ENCODE results near the gene BNIPL. TPM values are rescaled to one million over a fixed set of nuclear protein-coding genes. Genes with fewer than 3 reads are reported as not detected.
A peak's percentile ranks its signal among the peaks of the same experiment; 100 is the strongest.

BNIPL gene
- total and polyA plus RNA-seq, 2 of the 13 experiments (the other 11 are each of a cell fraction or from before 2014, with no cell fraction given) = 0.40 to 1.1 TPM

DNA sequence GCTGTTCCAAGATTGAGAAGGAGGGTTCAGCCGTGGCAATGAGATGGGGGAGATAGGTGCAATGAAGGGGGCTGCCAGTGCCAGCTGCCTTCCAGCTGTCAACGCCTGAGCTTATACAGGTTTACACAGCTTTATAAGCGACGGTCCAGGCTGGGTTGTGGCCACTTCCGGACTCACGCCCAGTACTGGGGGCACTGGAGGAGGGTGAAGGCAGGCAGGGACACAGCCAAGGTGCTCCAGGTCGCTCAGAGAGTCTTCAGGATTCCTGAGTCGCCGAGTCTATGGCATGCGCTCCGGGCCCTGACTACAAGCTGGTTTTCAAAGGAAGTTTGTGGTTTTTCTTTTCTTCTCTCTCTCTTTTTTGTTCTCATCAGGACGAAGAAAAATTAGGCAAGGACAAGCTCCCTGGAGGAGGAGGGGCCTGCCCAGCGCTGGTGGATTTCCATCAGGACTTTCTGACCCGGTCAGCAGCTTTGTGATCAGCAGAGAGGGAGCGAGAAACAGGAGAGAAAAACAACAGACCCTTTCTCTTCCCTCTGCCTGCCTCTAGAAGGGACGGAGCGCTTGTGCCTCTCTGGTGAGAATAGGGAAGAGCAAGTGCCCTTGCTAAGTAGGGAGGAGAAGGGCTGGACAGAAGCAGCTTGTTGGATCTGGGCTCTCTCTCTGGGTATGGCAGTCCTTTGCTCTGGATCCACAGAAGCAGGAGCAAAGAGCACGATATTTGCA lies 29.9 kb upstream of the BNIPL start, which contains the start of gene MINDY1 (continued):
- TF ChIP-seq CBFB (CRISPR knock-in tag; IDR thresholded peaks at IDR 0.05) (no peak), KDM1A (CRISPR knock-in tag; IDR thresholded peaks at IDR 0.05) (no peak), POLR2G (IDR thresholded peaks at IDR 0.05; ENCODE audit: low read depth, low read length) (peak; percentile 79), ZNF652 (CRISPR knock-in tag; IDR thresholded peaks at IDR 0.05; ENCODE audit: borderline replicate concordance, low read depth) (no peak), TSC22D2 (CRISPR knock-in tag; IDR thresholded peaks at IDR 0.05; ENCODE audit: borderline replicate concordance) (no peak), YEATS4 (CRISPR knock-in tag; IDR thresholded peaks at IDR 0.05; ENCODE audit: borderline replicate concordance) (no peak), HOXA7 (CRISPR knock-in tag; IDR thresholded peaks at IDR 0.05) (no peak), ZNF83 (CRISPR knock-in tag; IDR thresholded peaks at IDR 0.05; ENCODE audit: borderline replicate concordance) (no peak), DNMT1 (CRISPR knock-in tag; IDR thresholded peaks at IDR 0.05) (no peak; the same call in 1 of the 2 replicates), ASH2L (IDR thresholded peaks at IDR 0.05; ENCODE audit: insufficient read length, low read depth, low read length) (peak; percentile 30), RELA (CRISPR knock-in tag; IDR thresholded peaks at IDR 0.05) (no peak), GATA4 (IDR thresholded peaks at IDR 0.05; ENCODE audit: borderline replicate concordance, low read depth) (no peak), ZNF33B (CRISPR knock-in tag; IDR thresholded peaks at IDR 0.05) (no peak), AGO2 (optimal IDR thresholded peaks at IDR 0.05; ENCODE audit: low read depth, low read length) (no peak)
- TF ChIP-seq, protein P1, sequence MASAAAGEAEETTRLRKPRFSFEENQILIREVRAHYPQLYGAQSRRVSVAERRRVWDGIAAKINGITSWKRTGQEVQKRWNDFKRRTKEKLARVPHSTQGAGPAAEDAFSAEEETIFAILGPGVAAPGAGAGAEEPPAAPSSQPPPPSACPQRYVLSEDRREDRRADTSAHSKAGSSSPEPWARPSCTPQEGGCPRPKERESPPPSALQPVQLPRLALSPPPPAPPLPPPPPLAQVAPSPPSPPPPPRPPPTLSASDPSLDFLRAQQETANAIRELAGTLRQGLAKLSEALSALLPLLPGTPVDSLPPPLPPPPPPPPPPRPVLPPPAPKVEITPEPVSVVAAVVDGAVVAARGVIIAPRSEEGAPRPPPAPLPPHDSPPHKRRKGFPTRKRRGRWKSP (CRISPR knock-in tag; IDR thresholded peaks at IDR 0.05) = no peak; the same call in 1 of the 2 replicates
- TF ChIP-seq, protein P2, sequence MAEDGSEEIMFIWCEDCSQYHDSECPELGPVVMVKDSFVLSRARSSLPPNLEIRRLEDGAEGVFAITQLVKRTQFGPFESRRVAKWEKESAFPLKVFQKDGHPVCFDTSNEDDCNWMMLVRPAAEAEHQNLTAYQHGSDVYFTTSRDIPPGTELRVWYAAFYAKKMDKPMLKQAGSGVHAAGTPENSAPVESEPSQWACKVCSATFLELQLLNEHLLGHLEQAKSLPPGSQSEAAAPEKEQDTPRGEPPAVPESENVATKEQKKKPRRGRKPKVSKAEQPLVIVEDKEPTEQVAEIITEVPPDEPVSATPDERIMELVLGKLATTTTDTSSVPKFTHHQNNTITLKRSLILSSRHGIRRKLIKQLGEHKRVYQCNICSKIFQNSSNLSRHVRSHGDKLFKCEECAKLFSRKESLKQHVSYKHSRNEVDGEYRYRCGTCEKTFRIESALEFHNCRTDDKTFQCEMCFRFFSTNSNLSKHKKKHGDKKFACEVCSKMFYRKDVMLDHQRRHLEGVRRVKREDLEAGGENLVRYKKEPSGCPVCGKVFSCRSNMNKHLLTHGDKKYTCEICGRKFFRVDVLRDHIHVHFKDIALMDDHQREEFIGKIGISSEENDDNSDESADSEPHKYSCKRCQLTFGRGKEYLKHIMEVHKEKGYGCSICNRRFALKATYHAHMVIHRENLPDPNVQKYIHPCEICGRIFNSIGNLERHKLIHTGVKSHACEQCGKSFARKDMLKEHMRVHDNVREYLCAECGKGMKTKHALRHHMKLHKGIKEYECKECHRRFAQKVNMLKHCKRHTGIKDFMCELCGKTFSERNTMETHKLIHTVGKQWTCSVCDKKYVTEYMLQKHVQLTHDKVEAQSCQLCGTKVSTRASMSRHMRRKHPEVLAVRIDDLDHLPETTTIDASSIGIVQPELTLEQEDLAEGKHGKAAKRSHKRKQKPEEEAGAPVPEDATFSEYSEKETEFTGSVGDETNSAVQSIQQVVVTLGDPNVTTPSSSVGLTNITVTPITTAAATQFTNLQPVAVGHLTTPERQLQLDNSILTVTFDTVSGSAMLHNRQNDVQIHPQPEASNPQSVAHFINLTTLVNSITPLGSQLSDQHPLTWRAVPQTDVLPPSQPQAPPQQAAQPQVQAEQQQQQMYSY (CRISPR knock-in tag; IDR thresholded peaks at IDR 0.05) = no peak
- TF ChIP-seq, protein P3, sequence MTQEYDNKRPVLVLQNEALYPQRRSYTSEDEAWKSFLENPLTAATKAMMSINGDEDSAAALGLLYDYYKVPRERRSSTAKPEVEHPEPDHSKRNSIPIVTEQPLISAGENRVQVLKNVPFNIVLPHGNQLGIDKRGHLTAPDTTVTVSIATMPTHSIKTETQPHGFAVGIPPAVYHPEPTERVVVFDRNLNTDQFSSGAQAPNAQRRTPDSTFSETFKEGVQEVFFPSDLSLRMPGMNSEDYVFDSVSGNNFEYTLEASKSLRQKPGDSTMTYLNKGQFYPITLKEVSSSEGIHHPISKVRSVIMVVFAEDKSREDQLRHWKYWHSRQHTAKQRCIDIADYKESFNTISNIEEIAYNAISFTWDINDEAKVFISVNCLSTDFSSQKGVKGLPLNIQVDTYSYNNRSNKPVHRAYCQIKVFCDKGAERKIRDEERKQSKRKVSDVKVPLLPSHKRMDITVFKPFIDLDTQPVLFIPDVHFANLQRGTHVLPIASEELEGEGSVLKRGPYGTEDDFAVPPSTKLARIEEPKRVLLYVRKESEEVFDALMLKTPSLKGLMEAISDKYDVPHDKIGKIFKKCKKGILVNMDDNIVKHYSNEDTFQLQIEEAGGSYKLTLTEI (CRISPR knock-in tag; conservative IDR thresholded peaks at IDR 0.05) = no peak
- TF ChIP-seq, protein P4, sequence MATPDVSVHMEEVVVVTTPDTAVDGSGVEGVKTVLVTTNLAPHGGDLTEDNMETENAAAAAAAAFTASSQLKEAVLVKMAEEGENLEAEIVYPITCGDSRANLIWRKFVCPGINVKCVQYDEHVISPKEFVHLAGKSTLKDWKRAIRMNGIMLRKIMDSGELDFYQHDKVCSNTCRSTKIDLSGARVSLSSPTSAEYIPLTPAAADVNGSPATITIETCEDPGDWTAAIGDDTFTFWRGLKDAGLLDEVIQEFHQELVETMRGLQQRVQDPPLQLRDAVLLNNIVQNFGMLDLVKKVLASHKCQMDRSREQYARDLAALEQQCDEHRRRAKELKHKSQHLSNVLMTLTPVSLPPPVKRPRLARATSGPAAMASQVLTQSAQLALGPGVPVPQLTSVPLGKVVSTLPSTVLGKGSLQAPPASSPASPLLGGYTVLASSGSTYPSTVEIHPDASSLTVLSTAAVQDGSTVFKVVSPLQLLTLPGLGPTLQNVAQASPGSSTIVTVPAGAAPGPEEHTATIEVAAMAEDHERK (CRISPR knock-in tag; IDR thresholded peaks at IDR 0.05; ENCODE audit: low read depth) = no peak
- TF ChIP-seq, protein P5, sequence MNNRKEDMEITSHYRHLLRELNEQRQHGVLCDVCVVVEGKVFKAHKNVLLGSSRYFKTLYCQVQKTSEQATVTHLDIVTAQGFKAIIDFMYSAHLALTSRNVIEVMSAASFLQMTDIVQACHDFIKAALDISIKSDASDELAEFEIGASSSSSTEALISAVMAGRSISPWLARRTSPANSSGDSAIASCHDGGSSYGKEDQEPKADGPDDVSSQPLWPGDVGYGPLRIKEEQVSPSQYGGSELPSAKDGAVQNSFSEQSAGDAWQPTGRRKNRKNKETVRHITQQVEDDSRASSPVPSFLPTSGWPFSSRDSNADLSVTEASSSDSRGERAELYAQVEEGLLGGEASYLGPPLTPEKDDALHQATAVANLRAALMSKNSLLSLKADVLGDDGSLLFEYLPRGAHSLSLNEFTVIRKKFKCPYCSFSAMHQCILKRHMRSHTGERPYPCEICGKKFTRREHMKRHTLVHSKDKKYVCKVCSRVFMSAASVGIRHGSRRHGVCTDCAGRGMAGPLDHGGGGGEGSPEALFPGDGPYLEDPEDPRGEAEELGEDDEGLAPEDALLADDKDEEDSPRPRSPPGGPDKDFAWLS (CRISPR knock-in tag; IDR thresholded peaks at IDR 0.05; ENCODE audit: borderline replicate concordance) = no peak
